ENCODE measurements around the gene SOX18. TPM values are rescaled to one million over a fixed set of nuclear protein-coding genes. Genes with fewer than 3 reads are reported as not detected.

The SOX18 gene
- total and polyA plus RNA-seq, 2 of the 13 experiments (the other 11 are each of a cell fraction or from before 2014, with no cell fraction given): 1.6 to 1.9 TPM

GRCh38 chr20:64055893-64056638 is 6.6 kb upstream of the SOX18 start (continued):
- TF ChIP-seq ZNF34 (CRISPR knock-in tag; IDR thresholded peaks at IDR 0.05; ENCODE audit: borderline replicate concordance): peak; percentile 71; the same call in 1 of the 2 replicates
- TF ChIP-seq RORA (CRISPR knock-in tag; IDR thresholded peaks at IDR 0.05): no peak
- TF ChIP-seq ZNF430 (CRISPR knock-in tag; IDR thresholded peaks at IDR 0.05): no peak
- peak; percentile 67 for TF ChIP-seq HMG20B (CRISPR knock-in tag; conservative IDR thresholded peaks at IDR 0.05)
- 0 out of 2 replicates have a peak, but pooled peaks have one; percentile 37 for TF ChIP-seq SIX4 (CRISPR knock-in tag; IDR thresholded peaks at IDR 0.05)
- no peak for TF ChIP-seq ARID3A (IDR thresholded peaks at IDR 0.05; ENCODE audit: low read depth, low read length)
- no peak for TF ChIP-seq CENPX (CRISPR knock-in tag; IDR thresholded peaks at IDR 0.05)
- TF ChIP-seq ZBTB7A (CRISPR knock-in tag; IDR thresholded peaks at IDR 0.05): peak; percentile 69; the same call in 1 of the 2 replicates
- TF ChIP-seq ZFP62 (CRISPR knock-in tag; IDR thresholded peaks at IDR 0.05): no peak
- TF ChIP-seq ZNF513 (CRISPR knock-in tag; conservative IDR thresholded peaks at IDR 0.05): no peak
- peak; percentile 50 for TF ChIP-seq TFE3 (CRISPR knock-in tag; IDR thresholded peaks at IDR 0.05)
- peak; percentile 60; the same call in 1 of the 2 replicates for TF ChIP-seq HIC2 (CRISPR knock-in tag; IDR thresholded peaks at IDR 0.05; ENCODE audit: low read depth)
- no peak for TF ChIP-seq ZNF777 (CRISPR knock-in tag; IDR thresholded peaks at IDR 0.05)
- no peak; the same call in none of the 2 replicates for TF ChIP-seq ZSCAN31 (CRISPR knock-in tag; IDR thresholded peaks at IDR 0.05; ENCODE audit: low read depth)
- TF ChIP-seq POGZ (CRISPR knock-in tag; IDR thresholded peaks at IDR 0.05): 0 out of 2 replicates have a peak, but pooled peaks have one; percentile 14
- TF ChIP-seq PRDM10 (CRISPR knock-in tag; IDR thresholded peaks at IDR 0.05; ENCODE audit: low read depth): peak; percentile 25; the same call in 1 of the 2 replicates

All from HepG2 (cell line).